Kidney (tissue), 14 donors: ENCODE results near the gene ADCYAP1R1. TPM values are rescaled to one million over a fixed set of nuclear protein-coding genes. Genes with fewer than 3 reads are reported as not detected.

Experiments
- DNase-seq, 5 donors: peaks; one replicate each; pipeline ENCODE4 v3.0.0-alpha.2; 2013 to 2020
- FAIRE-seq: peaks from 2 replicates; lab custom pipeline; 2012; peaks lifted over from hg19 to GRCh38; lab: Jason Lieb, UNC
- H3K27ac ChIP-seq, 2 donors: one replicate each; pipeline ENCODE4 v1.7.0; 2013; ENCODE audit warnings: low read depth in 2 of 2, low read length in 2 of 2, inconsistent platforms in 1 of 2
- H3K27me3 ChIP-seq: one replicate; pipeline ENCODE4 v1.7.1; 2013; ENCODE audit warnings: low read length, inconsistent platforms; ENCODE audit not compliant: control insufficient read depth, insufficient read depth
- H3K36me3 ChIP-seq, 3 donors: one replicate each; pipeline versions ENCODE4 v1.7.0 to v1.7.1; 2013; ENCODE audit warnings: low read length in 3 of 3, control low read depth in 1 of 3, inconsistent platforms in 1 of 3; ENCODE audit not compliant: insufficient read depth in 3 of 3, control insufficient read depth in 2 of 3
- H3K4me1 ChIP-seq, 3 donors: one replicate each; pipeline versions ENCODE4 v1.7.0 to v1.7.1; 2013; ENCODE audit warnings: low read length in 3 of 3, inconsistent platforms in 1 of 3, low read depth in 1 of 3; ENCODE audit not compliant: control insufficient read depth in 2 of 3, insufficient read depth in 2 of 3
- H3K4me3 ChIP-seq, 3 donors: one replicate each; pipeline versions ENCODE4 v1.7.0 to v1.8.1; 2013; ENCODE audit warnings: low read length in 3 of 3, control low read depth in 1 of 3, inconsistent platforms in 1 of 3
- H3K9ac ChIP-seq, 3 donors: one replicate each; pipeline versions ENCODE4 v1.7.0 to v1.7.1; 2013; ENCODE audit warnings: low read length in 3 of 3, control low read depth in 1 of 3, inconsistent platforms in 1 of 3
- H3K9me3 ChIP-seq, 3 donors: one replicate each; pipeline versions ENCODE4 v1.7.0 to v1.7.1; 2013; ENCODE audit warnings: low read length in 3 of 3, control low read depth in 1 of 3, inconsistent platforms in 1 of 3; ENCODE audit not compliant: control insufficient read depth in 2 of 3, insufficient read depth in 1 of 3
- intact Hi-C: fragments of 100-400 bp; cut with DNase I; formaldehyde crosslinking; loops from one replicate; pipeline ENCODE4 v1.11.1; 2022
- polyA plus RNA-seq: library from polyadenylated mRNA; stranded (reverse); fragments of 350-450 nt; fragmentation: Illumina TruSeq; extraction: RNeasy Lipid Tissue Mini Kit (QIAGEN cat#74804); gene quantifications from one replicate; pipeline ENCODE4 v1.2.3, GENCODE V29; 2014; ENCODE audit warnings: low read depth, low replicate concordance; ENCODE audit not compliant: insufficient read depth
- total RNA-seq: library from RNA; stranded (reverse); fragmentation: NEBNext Ultra II Directional; extraction: Animal tissue kit (Norgen Biotek cat#: 25700); gene quantifications from one replicate; pipeline ENCODE4 v1.2.1, GENCODE V29; 2021
- TF ChIP-seq, protein P1 (sequence below): IDR thresholded peaks from 3 replicates; pipeline ENCODE4 v1.5.1; 2012; ENCODE audit warnings: mild to moderate bottlenecking, moderate library complexity, borderline replicate concordance; ENCODE audit not compliant: insufficient read depth; ENCODE audit errors: extremely low read depth
- donor health status: control.
- donor health status: control.
- donor health status: control.
- donor health status: control.
- donor health status: control.
- donor health status: DM: yes; HTN: yes; CAD: no.
- donor health status: Normal renal cell carcinoma (clear cell type).

ADCYAP1R1 gene
- total and polyA plus RNA-seq, 2 donors from 2014 or later: not detected

DNA sequence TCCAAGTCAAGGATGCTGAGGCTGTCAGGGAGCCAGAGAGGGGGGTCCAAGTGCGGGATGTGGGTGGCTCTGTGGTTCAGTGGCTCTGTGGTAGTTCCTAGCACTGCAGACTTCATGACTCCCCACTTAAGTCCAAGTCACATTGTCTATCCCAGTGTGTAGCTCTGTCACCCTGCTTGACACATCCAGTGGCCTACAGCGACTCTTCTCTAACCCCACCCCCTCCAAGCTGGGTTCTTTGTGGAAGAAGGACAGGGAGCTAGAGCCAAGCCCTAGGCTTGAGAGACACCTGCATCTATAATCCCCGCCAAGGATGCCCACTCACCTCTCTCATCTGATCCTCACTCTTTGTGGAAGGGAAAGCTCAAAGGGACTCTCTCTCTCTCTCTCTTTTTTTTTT is 57.6 kb downstream of the ADCYAP1R1 start:
- intact Hi-C loops: no loop called here
- no peaks in the 10 kb centered on the region for H3K36me3 ChIP-seq
- no peak overlapping the region for H3K9ac ChIP-seq
- TF ChIP-seq, protein P1, sequence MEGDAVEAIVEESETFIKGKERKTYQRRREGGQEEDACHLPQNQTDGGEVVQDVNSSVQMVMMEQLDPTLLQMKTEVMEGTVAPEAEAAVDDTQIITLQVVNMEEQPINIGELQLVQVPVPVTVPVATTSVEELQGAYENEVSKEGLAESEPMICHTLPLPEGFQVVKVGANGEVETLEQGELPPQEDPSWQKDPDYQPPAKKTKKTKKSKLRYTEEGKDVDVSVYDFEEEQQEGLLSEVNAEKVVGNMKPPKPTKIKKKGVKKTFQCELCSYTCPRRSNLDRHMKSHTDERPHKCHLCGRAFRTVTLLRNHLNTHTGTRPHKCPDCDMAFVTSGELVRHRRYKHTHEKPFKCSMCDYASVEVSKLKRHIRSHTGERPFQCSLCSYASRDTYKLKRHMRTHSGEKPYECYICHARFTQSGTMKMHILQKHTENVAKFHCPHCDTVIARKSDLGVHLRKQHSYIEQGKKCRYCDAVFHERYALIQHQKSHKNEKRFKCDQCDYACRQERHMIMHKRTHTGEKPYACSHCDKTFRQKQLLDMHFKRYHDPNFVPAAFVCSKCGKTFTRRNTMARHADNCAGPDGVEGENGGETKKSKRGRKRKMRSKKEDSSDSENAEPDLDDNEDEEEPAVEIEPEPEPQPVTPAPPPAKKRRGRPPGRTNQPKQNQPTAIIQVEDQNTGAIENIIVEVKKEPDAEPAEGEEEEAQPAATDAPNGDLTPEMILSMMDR: no peak
- H3K4me3 ChIP-seq: no peak overlapping the region
- H3K27ac ChIP-seq: no peak overlapping the region
- H3K9me3 ChIP-seq: no peaks in the 10 kb centered on the region
- DNase-seq: no peak
- H3K4me1 ChIP-seq: no peaks in the 10 kb centered on the region
- no peak for FAIRE-seq
- H3K27me3 ChIP-seq: no peaks in the 10 kb centered on the region

DNA sequence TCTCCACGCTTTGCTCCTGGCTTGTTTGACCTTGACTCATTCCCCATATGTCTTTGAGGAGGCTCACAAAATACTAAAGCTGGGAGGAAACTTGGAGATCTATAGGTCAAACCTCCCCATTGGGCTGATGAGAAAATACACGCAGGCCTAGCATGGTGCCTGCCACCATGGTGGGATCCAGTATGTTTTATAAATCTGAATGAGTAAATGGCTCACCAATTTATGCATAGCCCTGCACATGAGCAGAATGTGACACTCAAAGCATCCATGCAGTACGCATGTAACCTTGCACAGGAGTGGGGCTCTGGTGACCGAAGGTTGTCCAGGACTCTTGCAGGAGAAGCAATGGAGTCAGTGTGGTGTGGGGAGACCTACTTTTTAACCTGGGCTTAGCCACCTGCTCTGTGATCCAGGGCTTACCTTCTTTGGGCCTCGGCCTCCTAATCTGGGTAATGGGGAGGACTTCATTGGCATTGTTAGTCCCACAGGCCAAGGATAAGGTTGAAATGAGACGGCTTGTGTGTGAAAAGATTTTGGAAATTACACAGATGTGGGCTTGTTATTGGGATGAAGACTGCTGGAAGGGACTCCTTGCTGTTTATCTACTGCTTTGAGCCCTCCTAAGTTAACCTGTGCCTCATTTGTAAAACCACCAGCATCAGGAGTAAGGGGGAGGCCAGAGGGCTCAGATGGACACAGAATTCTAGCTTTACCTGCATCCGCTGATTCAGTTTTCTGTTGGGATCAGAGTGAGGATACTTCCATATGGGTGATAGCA is 58.4 kb downstream of the ADCYAP1R1 start:
- Histone ChIP-seq H3K27ac (no peak overlapping the region), H3K4me1 (no peaks in the 10 kb centered on the region), H3K27me3 (no peaks in the 10 kb centered on the region), H3K4me3 (no peak overlapping the region), H3K36me3 (no peaks in the 10 kb centered on the region), H3K9me3 (no peaks in the 10 kb centered on the region), H3K9ac (no peak overlapping the region)
- intact Hi-C loops: no loop called here
- TF ChIP-seq, protein P1: no peak
- DNase-seq: peak in 1 of 5 donors; percentile 2
- no peak for FAIRE-seq

DNA sequence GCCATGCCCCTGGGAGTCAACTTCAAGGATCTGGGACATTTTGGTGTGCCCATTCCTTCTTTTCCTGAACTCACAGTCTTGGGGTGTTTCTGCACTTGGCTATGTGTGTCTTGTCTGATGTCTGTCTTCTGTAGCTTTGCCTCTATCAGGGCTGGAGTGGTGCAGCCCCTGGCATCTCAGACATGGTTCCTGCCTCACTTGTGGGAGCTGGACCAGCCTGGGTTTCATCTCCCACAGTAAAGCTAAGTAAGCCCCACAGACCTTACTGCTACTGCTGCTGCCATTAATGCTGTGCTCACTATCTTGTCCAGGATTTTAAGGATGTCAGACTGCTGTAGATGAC is 59.0 kb downstream of the ADCYAP1R1 start:
- Histone ChIP-seq H3K4me1 (no peaks in the 10 kb centered on the region), H3K9me3 (no peaks in the 10 kb centered on the region), H3K9ac (no peak overlapping the region), H3K4me3 (no peak overlapping the region), H3K27ac (no peak overlapping the region), H3K27me3 (no peaks in the 10 kb centered on the region), H3K36me3 (no peaks in the 10 kb centered on the region)
- TF ChIP-seq, protein P1: no peak
- no peak for FAIRE-seq
- intact Hi-C loops: no loop called here
- no peak for DNase-seq
